H9 (cell line): ENCODE results near the gene PSMA6. TPM values are rescaled to one million over a fixed set of nuclear protein-coding genes. Genes with fewer than 3 reads are reported as not detected.

Experiments used
- DNase-seq: peaks from one replicate; pipeline ENCODE4 v3.0.0-alpha.2; 2017
- H2AFZ ChIP-seq: one replicate; pipeline ENCODE4 v1.6.1; 2013; ENCODE audit warnings: mild to moderate bottlenecking, low read length, control low read depth, moderate library complexity
- H2AK5ac ChIP-seq: 2 replicates; pipeline ENCODE4 v1.6.1; 2013; ENCODE audit warnings: low read length, control low read depth, mixed read lengths; ENCODE audit not compliant: insufficient read length
- H2BK120ac ChIP-seq: one replicate; pipeline ENCODE4 v1.6.1; 2013; ENCODE audit warnings: low read depth, mild to moderate bottlenecking, low read length, control low read depth, inconsistent platforms; ENCODE audit not compliant: poor library complexity, severe bottlenecking
- H2BK12ac ChIP-seq: 2 replicates; pipeline ENCODE4 v1.6.1; 2013; ENCODE audit warnings: low read length, control low read depth, mixed read lengths, low read depth; ENCODE audit not compliant: insufficient read length
- H2BK15ac ChIP-seq: 2 replicates; pipeline ENCODE4 v1.6.1; 2013; ENCODE audit warnings: low read depth, low read length, control low read depth
- H2BK20ac ChIP-seq: one replicate; pipeline ENCODE4 v1.6.1; 2013; ENCODE audit warnings: low read depth, mild to moderate bottlenecking, low read length, control low read depth, inconsistent platforms; ENCODE audit not compliant: poor library complexity, severe bottlenecking
- H2BK5ac ChIP-seq: 2 replicates; pipeline ENCODE4 v1.6.1; 2013; ENCODE audit warnings: low read length, control low read depth, mixed read lengths; ENCODE audit not compliant: insufficient read length
- H3K14ac ChIP-seq: 2 replicates; pipeline ENCODE4 v1.6.1; 2013; ENCODE audit warnings: low read length, control low read depth; ENCODE audit not compliant: insufficient read depth
- H3K18ac ChIP-seq: 2 replicates; pipeline ENCODE4 v1.6.1; 2013; ENCODE audit warnings: low read depth, mild to moderate bottlenecking, mixed read lengths, low read length, control low read depth; ENCODE audit not compliant: insufficient read length
- H3K23ac ChIP-seq: 2 replicates; pipeline ENCODE4 v1.6.1; 2013; ENCODE audit warnings: low read length, control low read depth, mixed read lengths, low read depth; ENCODE audit not compliant: insufficient read length
- H3K23me2 ChIP-seq: 2 replicates; pipeline ENCODE4 v1.6.1; 2013; ENCODE audit warnings: low read depth, mild to moderate bottlenecking, mixed read lengths, low read length, control low read depth; ENCODE audit not compliant: insufficient read length, poor library complexity, severe bottlenecking
- H3K27ac ChIP-seq: 2 replicates; pipeline ENCODE4 v1.5.1; 2013; ENCODE audit warnings: low read length, control low read depth, mixed read lengths, low read depth; ENCODE audit not compliant: insufficient read length
- H3K27me3 ChIP-seq: 2 replicates; pipeline ENCODE4 v1.6.1; 2013; ENCODE audit warnings: low read length, control low read depth, inconsistent platforms; ENCODE audit not compliant: insufficient read depth
- H3K4ac ChIP-seq: 2 replicates; pipeline ENCODE4 v1.6.1; 2013; ENCODE audit warnings: low read depth, mild to moderate bottlenecking, control low read depth, inconsistent platforms, low read length, moderate library complexity
- H3K4me1 ChIP-seq: 2 replicates; pipeline ENCODE4 v1.6.1; 2013; ENCODE audit warnings: low read length, control low read depth, inconsistent platforms; ENCODE audit not compliant: insufficient read depth
- H3K4me2 ChIP-seq: 2 replicates; pipeline ENCODE4 v1.6.1; 2013; ENCODE audit warnings: low read length, control low read depth, mixed read lengths; ENCODE audit not compliant: insufficient read length, insufficient read depth
- H3K56ac ChIP-seq: 2 replicates; pipeline ENCODE4 v1.6.1; 2013; ENCODE audit warnings: low read depth, mild to moderate bottlenecking, mixed read lengths, low read length, control low read depth; ENCODE audit not compliant: insufficient read length
- H3K79me1 ChIP-seq: 2 replicates; pipeline ENCODE4 v1.6.1; 2013; ENCODE audit warnings: low read depth, mild to moderate bottlenecking, moderate library complexity, low read length, control low read depth, inconsistent platforms; ENCODE audit not compliant: insufficient read depth, poor library complexity, severe bottlenecking
- H3K79me2 ChIP-seq: 2 replicates; pipeline ENCODE4 v1.6.1; 2013; ENCODE audit warnings: low read length, control low read depth, inconsistent platforms; ENCODE audit not compliant: insufficient read depth
- H3K9ac ChIP-seq: 2 replicates; pipeline ENCODE4 v1.6.1; 2013; ENCODE audit warnings: low read length, control low read depth, mixed read lengths; ENCODE audit not compliant: insufficient read length; ENCODE audit errors: extremely low read depth
- H3K9me3 ChIP-seq: one replicate; pipeline ENCODE4 v1.6.1; 2013; ENCODE audit warnings: low read depth, low read length, inconsistent platforms; ENCODE audit not compliant: control insufficient read depth
- H3T11ph ChIP-seq: one replicate; pipeline ENCODE4 v1.6.1; 2013; ENCODE audit warnings: mild to moderate bottlenecking, low read length, control low read depth, inconsistent platforms
- H4K20me1 ChIP-seq: one replicate; pipeline ENCODE4 v1.6.1; 2013; ENCODE audit not compliant: control insufficient read depth, insufficient read length, insufficient read depth
- H4K5ac ChIP-seq: 2 replicates; pipeline ENCODE4 v1.6.1; 2013; ENCODE audit warnings: low read depth, mild to moderate bottlenecking, mixed read lengths, low read length, control low read depth; ENCODE audit not compliant: insufficient read length
- H4K8ac ChIP-seq: replicated peaks from 2 replicates; pipeline ENCODE4 v1.6.1; 2013; ENCODE audit warnings: low read length, control low read depth, mixed read lengths, low read depth; ENCODE audit not compliant: insufficient read length
- H4K91ac ChIP-seq: 2 replicates; pipeline ENCODE4 v1.6.1; 2013; ENCODE audit warnings: low read depth, mild to moderate bottlenecking, moderate library complexity, mixed read lengths, low read length, control low read depth; ENCODE audit not compliant: insufficient read length
- H3K27ac Mint-ChIP-seq, 3 experiments: 2 replicates in 2 of 3; 3 replicates in 1 of 3; pipeline ENCODE4 v1.8.0; 2020 to 2021; ENCODE audit warnings: mixed read lengths in 3 of 3, mild to moderate bottlenecking in 1 of 3, moderate library complexity in 1 of 3
- H3K27me3 Mint-ChIP-seq: 2 replicates; pipeline ENCODE4 v1.8.0; 2021; ENCODE audit warnings: low read depth, mild to moderate bottlenecking, moderate library complexity, mixed read lengths
- H3K36me3 Mint-ChIP-seq, 3 experiments: 2 replicates in 2 of 3; 3 replicates in 1 of 3; pipeline ENCODE4 v1.8.0; 2020 to 2021; ENCODE audit warnings: low read depth in 3 of 3, mixed read lengths in 3 of 3; ENCODE audit not compliant: insufficient read depth in 1 of 3
- H3K4me1 Mint-ChIP-seq, 2 experiments: 2 replicates each; pipeline ENCODE4 v1.8.0; 2020; ENCODE audit warnings: mixed read lengths in 2 of 2
- H3K4me3 Mint-ChIP-seq, 2 experiments: 2 replicates in 1 of 2; 3 replicates in 1 of 2; pipeline ENCODE4 v1.8.0; 2020 to 2021; ENCODE audit warnings: mild to moderate bottlenecking in 2 of 2, mixed read lengths in 2 of 2, moderate library complexity in 1 of 2
- H3K9me3 Mint-ChIP-seq, 2 experiments: 2 replicates in 1 of 2; 3 replicates in 1 of 2; pipeline ENCODE4 v1.8.0; 2020; ENCODE audit warnings: mild to moderate bottlenecking in 2 of 2, mixed read lengths in 2 of 2, moderate library complexity in 1 of 2
- WGBS: extraction: QIAGEN DNeasy Blood & Tissue Kit; methylation state at CpG from one replicate; pipeline ENCODE4 v1.1.7; 2013; ENCODE audit warnings: missing lambda C conversion rate, low lambda C conversion rate, mixed read lengths; ENCODE audit not compliant: insufficient read length; ENCODE audit errors: extremely low coverage; 5-methylcytosine and 5-hydroxymethylcytosine counted together
- total RNA-seq: library from RNA; stranded (reverse); gene quantifications from 2 replicates; pipeline ENCODE4 v1.2.1, GENCODE V29; 2021
- TF ChIP-seq, protein P1 (sequence below): fragments of 200-600 bp; sonication (generic); conservative IDR thresholded peaks from 3 replicates; pipeline ENCODE4 v1.8.0; 2021; ENCODE audit warnings: antibody characterized with exemption, mild to moderate bottlenecking

Gene PSMA6
- total RNA-seq, 1 experiment from 2014 or later: 255 TPM

DNA sequence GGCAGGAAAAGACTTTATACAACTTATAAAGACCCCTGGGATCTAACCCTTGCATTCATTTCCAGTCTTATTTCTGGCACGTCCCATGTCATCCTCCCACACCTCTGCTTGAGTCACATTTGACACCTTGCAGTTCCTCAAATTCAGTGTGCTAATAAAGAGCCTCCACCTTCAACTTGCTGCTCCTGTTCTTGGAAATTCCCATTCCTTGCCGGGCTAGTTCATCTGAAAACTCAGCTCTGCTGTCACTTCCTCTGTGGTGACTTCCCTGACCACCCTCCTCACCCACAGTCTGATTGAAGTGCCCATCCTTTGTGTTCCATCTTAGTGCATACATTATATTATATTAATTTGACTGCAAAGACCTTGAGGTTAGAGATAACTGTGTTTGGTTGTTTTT, 37.4 kb upstream of the PSMA6 start:
- no peaks in the 10 kb centered on the region for H3K27me3 Mint-ChIP-seq
- Histone ChIP-seq H2BK120ac (no peak overlapping the region), H3K9ac (no peak overlapping the region), H4K20me1 (no peaks in the 10 kb centered on the region), H3K79me1 (no peaks in the 10 kb centered on the region), H3K14ac (no peak overlapping the region), H2BK5ac (no peak overlapping the region), H3K9me3 (no peaks in the 10 kb centered on the region), H3K56ac (no peak overlapping the region), H3K27me3 (no peaks in the 10 kb centered on the region), H3K23ac (no peak overlapping the region), H2BK15ac (no peak overlapping the region), H3K27ac (no peak overlapping the region), H2AK5ac (no peak overlapping the region), H2BK12ac (no peak overlapping the region), H4K8ac (no peak overlapping the region), H4K91ac (no peak overlapping the region), H3K4me2 (no peak overlapping the region), H4K5ac (no peak overlapping the region), H3K4ac (no peak overlapping the region), H3K18ac (no peak overlapping the region), H2AFZ (no peak overlapping the region), H3T11ph (no peak overlapping the region), H3K4me1 (no peaks in the 10 kb centered on the region), H3K79me2 (no peaks in the 10 kb centered on the region), H2BK20ac (no peak overlapping the region), H3K23me2 (no peaks in the 10 kb centered on the region)
- no peak overlapping the region for H3K27ac Mint-ChIP-seq
- TF ChIP-seq, protein P1, sequence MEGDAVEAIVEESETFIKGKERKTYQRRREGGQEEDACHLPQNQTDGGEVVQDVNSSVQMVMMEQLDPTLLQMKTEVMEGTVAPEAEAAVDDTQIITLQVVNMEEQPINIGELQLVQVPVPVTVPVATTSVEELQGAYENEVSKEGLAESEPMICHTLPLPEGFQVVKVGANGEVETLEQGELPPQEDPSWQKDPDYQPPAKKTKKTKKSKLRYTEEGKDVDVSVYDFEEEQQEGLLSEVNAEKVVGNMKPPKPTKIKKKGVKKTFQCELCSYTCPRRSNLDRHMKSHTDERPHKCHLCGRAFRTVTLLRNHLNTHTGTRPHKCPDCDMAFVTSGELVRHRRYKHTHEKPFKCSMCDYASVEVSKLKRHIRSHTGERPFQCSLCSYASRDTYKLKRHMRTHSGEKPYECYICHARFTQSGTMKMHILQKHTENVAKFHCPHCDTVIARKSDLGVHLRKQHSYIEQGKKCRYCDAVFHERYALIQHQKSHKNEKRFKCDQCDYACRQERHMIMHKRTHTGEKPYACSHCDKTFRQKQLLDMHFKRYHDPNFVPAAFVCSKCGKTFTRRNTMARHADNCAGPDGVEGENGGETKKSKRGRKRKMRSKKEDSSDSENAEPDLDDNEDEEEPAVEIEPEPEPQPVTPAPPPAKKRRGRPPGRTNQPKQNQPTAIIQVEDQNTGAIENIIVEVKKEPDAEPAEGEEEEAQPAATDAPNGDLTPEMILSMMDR: no peak
- DNase-seq: no peak
- peaks cover 0 to 4% (median 0%) of the 10 kb centered on the region in 3 experiments; a peak in 2 of 7 replicates for H3K36me3 Mint-ChIP-seq
- no CpG with 5 or more reads among the region's 2 CpGs for WGBS
- no peaks in the 10 kb centered on the region for H3K4me1 Mint-ChIP-seq
- no peaks in the 10 kb centered on the region for H3K9me3 Mint-ChIP-seq
- H3K4me3 Mint-ChIP-seq: no peak overlapping the region; a peak in 1 of 5 replicates
